GM13976 (cell line): ENCODE data around the gene SPINDOC.

Experiments used
- DNase-seq: peaks from one replicate; pipeline ENCODE4 v3.0.0; 2012; ENCODE audit warnings: low spot score
- in situ Hi-C: fragments of 300-500 bp; cut with MboI; formaldehyde crosslinking; loops from one replicate; pipeline ENCODE4 v1.12.0; 2022; ENCODE audit warnings: low sequenced_read_pairs, mixed read lengths, inconsistent platforms; ENCODE audit not compliant: unreplicated experiment
- TF ChIP-seq, protein P1 (sequence below): IDR thresholded peaks from 2 replicates; pipeline ENCODE4 v1.5.1; 2012; ENCODE audit warnings: borderline replicate concordance, mild to moderate bottlenecking; ENCODE audit not compliant: insufficient read depth; ENCODE audit errors: extremely low read depth, missing control alignments, control extremely low read depth

SPINDOC gene

GRCh38 chr11:63785823-63786222 lies 27.4 kb upstream of the SPINDOC start:
- DNase-seq, result no peak
- in situ Hi-C loops, result no loop called here
- TF ChIP-seq, protein P1, sequence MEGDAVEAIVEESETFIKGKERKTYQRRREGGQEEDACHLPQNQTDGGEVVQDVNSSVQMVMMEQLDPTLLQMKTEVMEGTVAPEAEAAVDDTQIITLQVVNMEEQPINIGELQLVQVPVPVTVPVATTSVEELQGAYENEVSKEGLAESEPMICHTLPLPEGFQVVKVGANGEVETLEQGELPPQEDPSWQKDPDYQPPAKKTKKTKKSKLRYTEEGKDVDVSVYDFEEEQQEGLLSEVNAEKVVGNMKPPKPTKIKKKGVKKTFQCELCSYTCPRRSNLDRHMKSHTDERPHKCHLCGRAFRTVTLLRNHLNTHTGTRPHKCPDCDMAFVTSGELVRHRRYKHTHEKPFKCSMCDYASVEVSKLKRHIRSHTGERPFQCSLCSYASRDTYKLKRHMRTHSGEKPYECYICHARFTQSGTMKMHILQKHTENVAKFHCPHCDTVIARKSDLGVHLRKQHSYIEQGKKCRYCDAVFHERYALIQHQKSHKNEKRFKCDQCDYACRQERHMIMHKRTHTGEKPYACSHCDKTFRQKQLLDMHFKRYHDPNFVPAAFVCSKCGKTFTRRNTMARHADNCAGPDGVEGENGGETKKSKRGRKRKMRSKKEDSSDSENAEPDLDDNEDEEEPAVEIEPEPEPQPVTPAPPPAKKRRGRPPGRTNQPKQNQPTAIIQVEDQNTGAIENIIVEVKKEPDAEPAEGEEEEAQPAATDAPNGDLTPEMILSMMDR, result no peak

- DNase-seq, result no peak
- TF ChIP-seq, protein P1, result no peak
- in situ Hi-C loops, result no loop called here
Measured at GRCh38 chr11:63791495-63792167, 21.6 kb upstream of the SPINDOC start.

GRCh38 chr11:63793161-63793560 lies 20.1 kb upstream of the SPINDOC start:
- TF ChIP-seq, protein P1, result no peak
- in situ Hi-C loops, result no loop called here
- DNase-seq, result no peak

GRCh38 chr11:63795066-63795465 lies 18.2 kb upstream of the SPINDOC start:
- in situ Hi-C loops, result no loop called here
- TF ChIP-seq, protein P1, result no peak
- DNase-seq, result no peak

- TF ChIP-seq, protein P1, result no peak
- DNase-seq, result no peak
- in situ Hi-C loops, result no loop called here
Measured at GRCh38 chr11:63800921-63801320, 12.3 kb upstream of the SPINDOC start.

GRCh38 chr11:63802637-63803414 lies 10.4 kb upstream of the SPINDOC start:
- in situ Hi-C loops, result no loop called here
- TF ChIP-seq, protein P1, result no peak
- DNase-seq, result no peak
